Activated CD4-positive, alpha-beta T cell treated with anti-CD3 and anti-CD28 coated beads for 1 hour (primary cell): ENCODE results near the gene AKAP8L.

ENCODE experiments used
- DNase-seq: peaks from one replicate; pipeline ENCODE4 v3.0.0-alpha.2; 2020

Gene AKAP8L, protein sequence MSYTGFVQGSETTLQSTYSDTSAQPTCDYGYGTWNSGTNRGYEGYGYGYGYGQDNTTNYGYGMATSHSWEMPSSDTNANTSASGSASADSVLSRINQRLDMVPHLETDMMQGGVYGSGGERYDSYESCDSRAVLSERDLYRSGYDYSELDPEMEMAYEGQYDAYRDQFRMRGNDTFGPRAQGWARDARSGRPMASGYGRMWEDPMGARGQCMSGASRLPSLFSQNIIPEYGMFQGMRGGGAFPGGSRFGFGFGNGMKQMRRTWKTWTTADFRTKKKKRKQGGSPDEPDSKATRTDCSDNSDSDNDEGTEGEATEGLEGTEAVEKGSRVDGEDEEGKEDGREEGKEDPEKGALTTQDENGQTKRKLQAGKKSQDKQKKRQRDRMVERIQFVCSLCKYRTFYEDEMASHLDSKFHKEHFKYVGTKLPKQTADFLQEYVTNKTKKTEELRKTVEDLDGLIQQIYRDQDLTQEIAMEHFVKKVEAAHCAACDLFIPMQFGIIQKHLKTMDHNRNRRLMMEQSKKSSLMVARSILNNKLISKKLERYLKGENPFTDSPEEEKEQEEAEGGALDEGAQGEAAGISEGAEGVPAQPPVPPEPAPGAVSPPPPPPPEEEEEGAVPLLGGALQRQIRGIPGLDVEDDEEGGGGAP

DNA sequence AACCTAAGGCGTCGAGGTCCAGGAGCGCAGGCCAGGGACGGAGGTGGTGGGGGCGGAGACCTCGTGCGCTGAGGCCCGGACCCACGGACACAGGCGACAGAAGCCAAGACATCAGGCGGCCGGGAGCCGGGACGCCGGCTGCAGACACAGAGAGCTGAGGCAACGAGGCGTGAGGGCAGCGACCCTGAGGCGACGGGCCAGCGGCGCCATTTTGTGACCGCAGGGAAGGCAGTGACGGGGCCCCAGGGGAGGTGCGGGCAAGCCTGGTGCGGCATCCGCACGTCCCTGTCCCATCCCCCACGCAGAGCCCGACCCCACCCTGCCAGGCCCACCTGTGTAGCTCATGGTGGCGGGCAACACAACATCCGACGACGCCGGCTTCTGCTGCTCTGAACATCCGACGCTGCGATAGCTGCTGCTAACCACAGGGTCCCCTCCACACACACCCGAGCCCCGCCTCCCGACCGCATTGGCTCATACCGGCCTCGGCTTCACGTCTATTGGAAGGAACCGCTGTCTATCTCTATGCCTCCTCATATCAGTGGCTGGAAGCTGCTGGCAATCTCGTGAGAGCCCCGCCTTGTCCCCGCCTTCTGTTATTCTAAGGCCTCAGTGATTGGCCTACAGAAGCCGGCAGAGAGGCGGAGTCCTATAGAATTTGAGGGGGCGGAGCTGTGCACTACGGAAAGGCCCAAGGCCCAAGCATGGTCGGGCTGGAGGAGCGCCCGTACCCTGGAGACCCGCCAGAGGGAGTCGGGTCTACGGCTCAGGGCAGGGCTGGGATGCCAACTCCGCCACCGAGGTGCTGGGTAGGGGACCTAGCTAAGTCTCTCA, at the start of gene AKAP8L:
Gene AKAP8L, minus strand, starts transcription at position 410 of the 834 bp plus-strand sequence. Its CDS starts 65 bp downstream, at position 345.
- DNase-seq: peak; percentile 97

DNA sequence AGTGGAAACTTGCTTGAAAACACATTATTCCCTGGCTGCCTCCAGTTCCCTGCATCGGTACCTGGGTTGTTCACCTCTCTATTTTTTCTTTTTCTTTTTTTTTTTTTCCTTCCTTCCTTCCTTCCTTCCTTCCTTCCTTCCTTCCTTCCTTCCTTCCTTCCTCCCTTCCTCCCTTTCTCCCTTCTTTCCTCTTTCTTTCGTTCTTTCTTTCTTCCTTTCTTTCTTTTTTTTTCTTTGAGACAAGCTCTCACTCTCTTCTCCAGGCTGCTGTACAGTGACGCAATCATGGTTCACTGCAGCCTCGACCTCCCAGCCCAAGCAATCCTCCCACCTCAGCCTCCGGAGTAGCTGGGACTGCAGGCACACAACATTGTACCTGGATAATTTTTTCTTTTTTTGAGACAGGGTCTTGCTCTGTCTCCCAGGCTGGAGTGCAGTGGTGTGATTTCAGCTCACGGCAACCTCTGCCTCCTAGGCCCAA, 49.0 kb upstream of the AKAP8L start:
- DNase-seq: no peak

DNA sequence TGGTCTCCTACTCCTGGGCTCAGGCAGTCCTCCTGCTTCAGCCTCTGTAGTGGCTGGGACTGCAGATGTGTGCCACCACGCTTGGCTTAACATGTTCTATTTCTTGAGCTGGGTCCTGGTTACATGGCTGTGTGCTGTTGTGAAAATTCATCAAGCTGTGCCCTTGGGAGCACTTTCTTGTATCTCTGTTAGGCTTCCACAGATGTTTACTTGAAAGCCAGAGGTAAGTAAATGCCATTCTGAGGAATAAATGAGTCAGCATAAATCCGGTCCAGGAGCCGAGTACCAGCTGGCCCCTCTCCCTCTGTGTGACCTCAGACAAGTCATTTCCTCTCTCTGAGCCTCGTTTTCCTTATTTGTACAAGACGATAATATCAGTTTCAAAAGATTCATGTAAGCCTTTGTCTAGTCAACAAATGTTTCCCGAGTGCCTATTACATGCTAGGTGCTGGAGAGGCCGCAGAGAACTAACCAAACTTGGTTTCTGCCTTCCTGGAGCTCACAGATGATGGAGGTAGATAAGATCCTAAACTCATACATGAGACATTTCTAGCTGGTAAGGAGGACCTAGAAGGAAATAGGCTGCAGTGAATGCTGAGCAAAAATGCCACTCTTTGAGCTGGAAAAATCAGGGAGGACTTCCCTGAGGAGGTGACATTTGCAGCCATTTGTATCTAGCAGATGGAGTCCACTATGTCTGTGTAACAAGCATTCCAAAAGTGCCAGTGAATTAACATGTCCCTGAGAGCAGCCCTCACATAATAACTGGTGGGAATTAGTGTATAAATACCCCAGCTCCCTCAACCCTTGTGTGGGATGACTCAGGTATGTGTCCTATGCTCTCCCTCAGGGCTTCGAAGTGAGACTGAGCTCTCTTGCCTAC, 48.3 kb upstream of the AKAP8L start:
- DNase-seq: peak; percentile 51

DNA sequence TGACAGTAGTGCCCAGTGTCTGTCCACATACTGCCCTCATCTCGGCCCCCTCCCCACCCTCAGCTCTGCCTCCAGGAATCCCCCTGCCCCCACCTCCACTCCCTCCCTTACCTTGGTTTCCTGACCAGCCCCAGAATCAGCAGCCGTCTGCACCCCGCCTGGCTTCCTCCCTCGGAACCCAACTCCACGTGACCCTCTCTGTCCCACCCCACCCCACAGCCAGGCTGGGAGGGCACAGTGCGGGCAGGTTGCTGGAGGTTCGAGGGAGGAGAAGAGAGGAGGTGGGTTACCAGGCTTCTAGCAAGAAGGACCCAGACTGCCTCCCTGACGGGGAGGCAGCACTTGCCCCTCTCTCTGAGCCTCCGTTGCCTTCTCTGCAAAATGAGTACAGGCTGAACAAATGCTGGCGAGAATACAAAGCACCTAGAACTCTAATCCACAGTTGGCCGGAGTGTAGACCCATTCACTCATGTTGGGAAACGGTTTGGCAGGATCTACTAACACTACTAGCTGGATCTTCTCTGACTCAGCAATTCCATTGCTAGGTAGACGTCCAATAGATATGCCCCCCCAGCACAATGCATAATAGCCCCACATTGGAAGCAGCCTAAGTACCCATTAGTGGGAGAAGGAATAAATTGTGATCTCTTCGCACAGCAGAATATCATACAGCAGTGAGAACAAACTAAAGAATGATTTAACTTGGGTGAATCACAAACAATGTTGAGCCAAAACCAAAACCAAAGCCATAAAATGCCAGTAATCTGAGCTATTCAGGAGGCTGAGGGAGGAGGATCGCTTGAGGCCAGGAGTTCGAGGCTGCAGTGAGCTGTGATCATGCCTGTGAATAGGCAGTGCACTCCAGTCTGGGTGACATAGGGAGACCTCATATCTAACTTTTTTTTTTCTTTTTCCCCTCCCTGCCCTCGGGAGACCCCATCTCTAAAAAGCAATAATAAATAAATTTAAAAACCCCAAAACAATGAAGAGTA, 45.9 kb upstream of the AKAP8L start, which contains the start of gene RASAL3:
Gene RASAL3, minus strand, starts transcription at position 151 of the 992 bp plus-strand sequence. CDS start 186 bp downstream, outside the sequence.
- peak; percentile 56 for DNase-seq

DNA sequence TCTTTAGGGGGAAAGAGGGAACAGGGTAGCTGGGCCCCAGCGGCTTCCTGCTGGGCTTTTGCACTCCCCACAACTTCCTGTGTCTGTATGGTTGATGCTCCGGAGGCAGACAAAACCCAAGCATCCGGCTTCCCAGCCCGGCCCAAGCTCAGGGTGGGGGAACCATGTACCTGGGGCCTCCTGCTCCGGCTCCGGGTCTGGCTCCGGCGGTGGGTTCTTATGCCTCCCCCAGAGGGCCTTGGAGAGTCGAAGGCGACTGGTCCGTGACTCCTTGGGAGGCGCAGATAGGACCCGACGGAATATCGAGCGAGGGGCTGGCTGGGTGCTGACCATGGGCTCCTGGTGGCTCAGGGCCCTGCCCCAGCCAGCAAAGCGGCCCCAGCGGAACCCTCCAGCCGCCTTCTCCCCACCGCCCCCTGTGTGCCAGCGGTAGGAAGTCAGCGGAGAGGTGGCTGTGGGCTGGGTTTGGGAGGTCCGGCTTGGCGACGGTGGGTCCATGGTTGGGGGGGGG, 45.1 kb upstream of the AKAP8L start:
- peak; percentile 63 for DNase-seq

DNA sequence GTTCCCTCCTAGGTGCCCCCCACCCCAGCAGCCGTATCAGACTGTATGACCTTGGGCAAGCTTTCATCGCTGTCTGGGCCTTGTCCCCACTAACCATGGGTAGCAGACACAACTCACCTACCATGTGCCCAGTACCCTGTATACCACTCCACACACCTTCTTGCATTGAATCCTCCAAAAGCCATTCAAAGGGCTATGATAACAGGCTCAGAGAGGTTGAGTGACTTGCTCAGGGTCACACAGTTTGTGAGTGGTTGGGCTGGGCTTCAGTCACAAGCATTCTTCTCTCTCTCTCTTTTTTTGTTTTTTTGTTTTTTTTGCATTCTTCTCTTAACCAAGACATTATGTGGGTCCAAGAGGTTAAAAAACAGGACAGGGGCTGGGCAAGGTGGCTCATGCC, 42.9 kb upstream of the AKAP8L start:
- DNase-seq: no peak

DNA sequence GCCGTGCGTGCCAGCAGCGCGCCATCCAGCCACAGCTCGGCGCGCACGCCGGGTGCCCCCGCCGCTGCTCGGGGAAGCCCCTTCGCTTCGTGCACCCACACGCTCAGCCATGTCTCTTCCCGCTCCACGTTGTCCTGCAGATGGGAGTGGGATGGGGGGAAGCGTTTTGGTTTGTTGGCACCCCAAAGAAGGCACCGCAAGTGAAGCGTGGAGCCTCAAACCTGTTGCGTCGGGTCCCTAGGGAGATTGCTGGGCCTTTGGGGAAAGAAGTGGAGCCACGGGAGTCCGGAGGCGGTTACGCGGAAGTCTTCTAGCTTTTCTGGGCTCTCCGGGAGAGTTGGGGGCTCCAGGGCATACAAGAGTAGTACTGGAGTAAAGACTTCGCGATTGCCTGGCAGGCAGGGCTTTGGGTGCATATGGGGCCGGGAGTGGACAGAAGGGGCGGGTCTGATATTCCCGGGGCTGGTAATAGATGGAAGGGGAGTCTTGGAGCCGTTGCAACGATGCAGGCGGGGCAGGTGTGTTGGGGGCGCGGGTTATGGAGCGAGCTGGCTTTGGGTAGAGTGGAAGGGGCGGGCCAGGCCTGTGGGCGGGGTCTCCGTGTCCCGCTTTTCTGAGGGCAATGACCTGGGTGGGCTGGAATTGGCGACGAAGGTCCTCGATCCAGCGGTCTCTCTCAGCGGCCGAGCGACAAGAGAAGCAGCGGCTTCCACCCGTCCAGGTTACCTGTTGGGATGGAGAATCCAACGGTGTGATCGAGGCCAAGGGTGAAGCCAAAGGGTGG, 39.1 kb upstream of the AKAP8L start:
- no peak for DNase-seq

DNA sequence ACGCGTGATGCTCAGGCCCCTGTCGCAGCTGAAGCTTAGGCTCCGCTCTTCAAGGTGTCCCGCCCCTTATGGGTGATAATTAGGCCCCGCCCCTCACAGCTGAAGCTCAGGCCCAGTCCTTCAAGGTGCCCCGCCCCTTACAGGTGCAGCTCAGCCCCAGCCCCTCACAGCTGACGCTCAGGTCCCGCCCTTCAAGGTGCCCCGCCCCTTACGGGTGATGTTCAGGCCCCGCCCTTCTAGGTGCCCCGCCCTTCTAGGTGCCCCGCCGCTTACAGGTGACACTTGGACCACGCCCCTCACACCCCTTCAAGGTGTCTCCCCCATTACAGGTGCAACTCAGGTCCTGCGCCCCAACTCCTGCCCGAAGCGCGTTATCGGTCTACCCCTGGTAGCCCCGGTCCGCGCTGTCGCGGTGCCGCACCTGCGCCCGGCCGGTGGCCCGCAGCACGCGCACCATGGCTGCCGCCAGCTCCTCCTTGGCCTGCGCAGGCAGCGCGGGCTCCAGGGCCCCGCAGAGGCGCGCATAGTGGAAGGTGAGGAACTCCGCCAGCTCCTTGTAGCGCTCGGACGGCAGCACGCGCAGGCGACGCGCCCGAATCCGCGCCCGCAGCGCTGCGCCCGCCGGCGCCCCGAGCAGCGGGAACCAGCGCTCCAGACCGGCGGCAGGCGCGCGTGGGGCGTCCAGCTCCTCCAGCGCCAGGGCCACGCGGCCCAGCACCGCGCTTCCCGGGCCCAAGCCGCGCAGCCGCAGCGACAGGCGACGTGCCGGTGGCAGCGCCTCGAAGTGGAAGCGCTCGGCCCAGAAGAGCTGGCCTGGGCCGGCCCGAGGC, 38.3 kb upstream of the AKAP8L start:
- DNase-seq: no peak

DNA sequence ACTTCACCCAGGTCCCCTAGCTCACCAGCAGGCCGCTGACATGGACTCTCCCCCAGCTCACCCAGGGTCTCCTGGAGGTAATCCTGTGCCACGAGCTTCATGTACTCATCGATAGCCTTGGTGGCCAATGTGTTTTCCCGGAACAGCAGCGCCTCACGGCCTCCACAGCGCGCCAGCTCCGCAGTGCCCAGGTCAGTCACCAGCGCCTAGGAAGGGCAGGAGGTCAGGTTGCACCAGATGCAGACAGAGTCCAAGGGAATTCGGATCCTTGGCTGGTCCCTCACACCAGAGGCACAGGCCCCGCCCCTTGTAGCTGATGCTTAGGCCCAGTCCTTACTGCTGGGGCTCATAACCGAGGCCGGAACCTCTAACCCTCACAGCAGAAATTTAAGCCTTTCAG, 37.7 kb upstream of the AKAP8L start:
- no peak for DNase-seq

DNA sequence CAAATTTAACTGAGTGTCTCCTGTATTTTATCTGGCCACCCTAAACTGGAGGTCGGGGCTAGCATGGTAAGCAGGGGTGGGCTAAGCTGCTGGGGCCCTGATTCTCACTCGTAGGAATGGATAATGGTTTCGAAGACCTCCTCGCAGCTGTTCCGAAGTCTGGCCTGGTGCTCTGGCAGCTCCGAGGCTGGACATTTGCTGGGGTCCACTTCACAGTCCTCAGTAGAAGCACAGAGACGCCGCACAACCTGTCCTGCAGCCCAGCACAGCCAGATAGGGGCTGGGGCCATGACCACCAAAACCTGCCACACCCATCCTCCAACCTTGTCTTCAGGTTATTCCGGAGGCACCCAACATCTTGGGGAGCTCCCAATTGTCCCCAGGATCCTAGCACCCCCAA, 37.2 kb upstream of the AKAP8L start:
- no peak for DNase-seq

DNA sequence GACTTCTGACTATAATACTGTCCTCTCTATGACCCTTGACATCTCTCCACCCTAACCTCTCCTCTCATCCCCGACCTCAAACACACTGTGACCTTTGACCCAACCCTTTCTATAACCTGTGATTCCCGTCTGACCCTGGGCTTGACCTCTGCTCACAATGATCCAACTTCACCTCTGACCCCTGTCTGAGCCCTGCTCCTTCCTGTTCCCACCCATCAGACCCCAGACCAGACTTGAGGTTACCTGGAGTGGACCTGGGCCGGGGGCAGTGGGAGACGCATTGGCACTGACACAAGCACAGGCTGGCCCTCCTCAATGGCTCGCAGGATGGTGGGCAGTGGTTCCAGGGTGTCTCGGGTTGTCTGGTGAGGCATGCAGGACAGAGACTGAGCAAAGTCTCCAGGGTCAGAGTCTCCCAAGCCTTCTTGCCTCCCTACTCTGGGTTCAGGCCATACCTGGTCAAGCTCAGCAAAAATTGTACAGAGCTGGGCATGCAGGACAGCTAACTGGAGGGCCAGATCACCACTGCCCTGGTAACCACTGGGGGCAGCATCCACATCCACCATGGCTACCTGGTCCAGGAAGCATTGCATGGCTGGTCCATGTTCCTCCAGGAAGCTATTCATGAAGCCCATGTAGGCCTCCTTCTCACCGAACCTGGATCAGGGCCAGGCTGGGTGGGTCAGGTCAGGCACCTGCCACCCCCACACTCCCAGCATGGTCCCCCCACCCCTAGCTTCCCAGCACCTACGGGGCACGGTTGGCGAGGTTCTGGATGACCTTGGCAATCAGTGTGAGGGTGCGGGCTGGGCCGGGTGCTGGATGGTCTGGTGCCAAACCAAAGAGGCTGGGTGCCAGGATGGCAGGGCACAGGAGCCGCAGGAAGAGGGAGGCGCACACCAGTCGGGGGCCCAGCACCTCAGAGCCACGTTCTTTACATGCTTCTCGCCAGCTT, 35.4 kb upstream of the AKAP8L start:
- DNase-seq: no peak

DNA sequence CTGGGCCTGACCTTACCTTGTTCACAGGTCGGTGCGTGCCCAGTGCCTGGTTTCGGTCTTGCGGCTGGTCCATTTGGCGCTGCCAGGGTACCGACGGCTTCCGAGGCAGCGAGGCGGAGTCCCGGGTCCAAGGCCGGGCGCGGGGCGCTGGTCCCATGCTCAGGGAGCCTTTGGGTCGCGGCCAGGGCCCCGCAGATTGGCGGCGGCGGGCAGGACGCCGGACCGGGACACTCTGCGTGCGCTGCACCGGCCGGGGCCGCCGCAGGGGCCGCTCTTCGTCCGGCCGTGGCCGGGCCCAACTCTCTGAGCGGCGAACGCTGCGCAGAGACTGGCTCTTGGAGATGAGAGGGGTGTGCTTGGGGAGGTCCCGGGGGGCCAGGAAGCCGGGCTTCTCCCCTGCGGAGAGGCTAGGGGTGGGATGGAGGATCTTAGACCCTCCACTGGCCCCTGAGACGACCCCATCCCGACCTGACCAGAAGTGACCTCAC, 34.3 kb upstream of the AKAP8L start:
- no peak for DNase-seq

DNA sequence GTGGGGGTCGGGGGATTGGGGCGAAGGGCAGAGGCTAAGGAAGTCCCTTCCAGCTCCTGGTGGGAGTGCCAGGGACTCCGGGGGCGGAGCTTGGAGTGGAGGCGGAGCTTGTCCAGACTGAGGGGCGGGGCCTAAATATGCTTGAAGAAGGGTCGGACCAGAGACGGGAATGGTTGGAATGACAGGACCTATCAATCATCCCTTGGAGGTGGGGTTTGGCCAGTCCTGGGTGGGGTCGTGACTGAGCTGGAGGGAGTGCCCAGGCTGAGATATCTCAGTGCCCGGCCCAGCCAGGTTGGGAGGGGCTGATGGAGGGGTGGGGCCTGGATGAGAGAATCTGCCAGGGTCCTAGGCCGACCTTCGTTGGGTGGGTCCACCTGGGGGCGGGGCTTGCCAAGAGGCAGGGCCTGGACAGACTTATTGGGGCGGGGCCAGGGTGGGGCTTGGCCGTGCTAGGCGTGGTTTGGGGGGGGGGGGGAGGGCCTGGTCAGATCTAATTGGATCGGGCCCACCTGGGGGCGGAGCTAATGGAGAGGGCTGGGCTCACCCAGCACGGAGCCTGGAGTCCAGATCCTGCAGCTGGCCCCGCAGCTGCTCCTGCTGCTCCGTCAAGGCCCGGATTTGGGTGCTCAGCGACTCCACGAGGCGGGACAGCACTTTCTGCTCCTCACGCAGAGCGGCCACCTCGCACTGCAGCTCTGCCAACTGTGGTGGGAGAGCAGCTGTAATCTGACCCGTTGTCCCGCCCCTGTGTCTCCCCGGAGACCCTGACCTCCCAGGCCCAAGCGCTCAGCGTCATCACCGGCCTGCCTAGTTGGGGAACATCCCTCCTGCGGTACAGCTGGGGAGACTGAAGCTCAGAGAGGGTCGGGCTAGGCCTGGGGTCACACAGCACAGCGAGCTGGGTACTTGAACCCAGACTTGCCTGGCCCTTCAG, 33.6 kb upstream of the AKAP8L start:
- DNase-seq: no peak

DNA sequence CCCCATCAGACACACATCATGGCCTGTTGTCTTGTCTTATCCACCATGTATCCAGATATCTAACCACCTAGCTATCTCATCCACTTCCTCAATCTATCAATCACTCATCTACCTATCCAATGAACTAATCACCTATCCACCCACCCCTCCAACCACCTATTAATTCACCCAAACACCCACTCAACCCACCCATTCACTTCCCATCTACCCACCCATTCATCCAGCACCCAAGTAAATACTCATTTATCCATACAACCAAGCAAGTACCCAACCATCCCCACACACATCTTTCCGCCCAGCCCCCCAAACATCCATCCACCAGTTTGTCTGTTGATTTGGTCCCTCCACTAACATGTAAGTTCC, 31.7 kb upstream of the AKAP8L start:
- DNase-seq: no peak

DNA sequence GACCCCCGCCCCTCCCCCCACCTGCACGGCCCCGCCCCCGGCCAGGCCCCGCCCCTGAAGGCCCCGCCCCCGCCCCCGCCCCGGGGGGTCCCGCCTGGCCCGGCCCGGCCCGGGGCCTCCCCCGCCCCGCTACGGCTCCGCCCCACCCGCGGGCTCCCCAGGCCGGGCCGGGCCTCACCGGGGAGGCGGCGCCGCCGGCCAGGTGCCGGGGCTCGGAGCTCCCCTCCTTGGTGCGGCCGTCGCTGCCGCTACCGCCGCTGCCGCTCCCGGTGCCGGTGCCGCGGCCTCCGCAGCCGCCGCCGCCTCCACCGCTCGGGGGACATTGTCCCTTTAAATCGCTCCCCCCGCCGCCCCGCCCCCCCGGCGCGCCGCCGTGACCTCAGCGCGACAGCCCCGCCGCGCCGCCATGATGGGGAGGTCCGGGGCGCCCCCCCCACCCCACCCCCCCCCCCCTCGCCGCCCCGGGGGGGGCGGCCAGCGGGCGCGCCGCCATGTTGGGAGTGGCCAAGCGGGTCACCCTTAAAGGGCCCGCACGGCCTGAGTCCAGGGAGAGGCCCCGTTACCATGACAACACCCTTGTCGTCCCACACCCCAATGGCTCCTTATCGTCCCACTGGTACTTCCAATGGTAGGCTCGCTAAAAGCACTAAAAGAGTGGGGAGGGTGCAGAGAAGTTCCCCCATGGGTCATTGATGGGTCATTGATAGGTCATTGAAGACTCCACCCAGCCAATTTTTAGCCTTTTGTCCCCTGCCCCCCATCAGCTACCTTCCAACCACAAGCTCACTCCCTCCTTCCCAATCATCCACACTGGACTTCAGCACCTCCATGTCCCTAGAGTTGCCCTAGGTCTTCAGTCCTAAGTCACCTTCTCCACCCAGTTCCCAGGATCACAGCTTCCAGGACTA, 31.1 kb upstream of the AKAP8L start, which contains the start of gene WIZ:
Gene WIZ, minus strand, starts transcription at position 337 of the 908 bp plus-strand sequence. CDS start 1,649 bp downstream, outside the sequence.
- peak; percentile 74 for DNase-seq
